Tibial nerve (tissue), 4 donors: ENCODE measurements around the gene STRBP. TPM values are rescaled to one million over a fixed set of nuclear protein-coding genes. Genes with fewer than 3 reads are reported as not detected.
"Not testable (repeated sequence)": the region's sequence is repeated elsewhere in the genome, so short reads cannot be mapped to it uniquely, and the experiment has no call there.

Experiments
- DNase-seq, 2 donors: peaks; one replicate each; pipeline ENCODE4 v3.0.0-alpha.2; 2019; ENCODE audit warnings: low spot score in 2 of 2
- H3K27ac ChIP-seq, 4 donors: fragments of 200-600 bp; sonication (generic) in 3 of 4; one replicate each; pipeline ENCODE4 v1.5.1; 2017 to 2019; ENCODE audit warnings: mild to moderate bottlenecking in 1 of 4
- H3K27me3 ChIP-seq, 2 donors: fragments of 200-600 bp; sonication (generic) in 1 of 2; one replicate each; pipeline versions ENCODE4 v1.5.1 to v1.6.0; 2017 to 2019
- H3K36me3 ChIP-seq, 3 donors: fragments of 200-600 bp; sonication (generic); one replicate each; pipeline ENCODE4 v1.5.1; 2018 to 2019
- H3K4me1 ChIP-seq, 4 donors: fragments of 200-600 bp; sonication (generic) in 3 of 4; one replicate each; pipeline ENCODE4 v1.5.1; 2017 to 2019
- H3K4me3 ChIP-seq, 4 donors: fragments of 200-600 bp; sonication (generic) in 3 of 4; one replicate each; pipeline ENCODE4 v1.5.1; 2017 to 2019; ENCODE audit warnings: mild to moderate bottlenecking in 1 of 4, moderate library complexity in 1 of 4
- H3K9me3 ChIP-seq, 4 donors: fragments of 200-600 bp; sonication (generic) in 3 of 4; one replicate each; pipeline ENCODE4 v1.5.1; 2017 to 2019
- EP300 ChIP-seq, 2 donors: sonication (generic); formaldehyde crosslinking; IDR thresholded peaks; one replicate each; pipeline ENCODE4 v1.6.1; 2017; ENCODE audit warnings: antibody characterized with exemption in 2 of 2, mild to moderate bottlenecking in 1 of 2
- POLR2A ChIP-seq, 2 donors: fragments of 450-650 bp; IDR thresholded peaks; one replicate each; pipeline ENCODE4 v1.6.1; 2017; ENCODE audit warnings: antibody characterized with exemption in 2 of 2, mild to moderate bottlenecking in 2 of 2, moderate library complexity in 2 of 2
- WGBS, 2 donors: methylation state at CpG; one replicate each; pipeline ENCODE4 v1.1.5; 2018; 5-methylcytosine and 5-hydroxymethylcytosine counted together
- total RNA-seq, 4 donors: library from RNA; depleted of rRNA; stranded (reverse); fragments of >200 nt; gene quantifications; one replicate each; pipeline ENCODE4 v1.1.0, GENCODE V29; 2016
- TF ChIP-seq, protein P1 (sequence below), 5 experiments: fragments of 200-600 bp in 3 of 5; fragments of 450-650 bp in 2 of 5; sonication (generic) in 3 of 5; IDR thresholded peaks; one replicate each; pipeline ENCODE4 v1.5.1; 2016 to 2019; ENCODE audit warnings: antibody characterized with exemption in 5 of 5, mild to moderate bottlenecking in 3 of 5, moderate library complexity in 2 of 5

STRBP gene
- total RNA-seq, 4 donors from 2014 or later = 3.5 to 20.4 (median 4.9) TPM

DNA sequence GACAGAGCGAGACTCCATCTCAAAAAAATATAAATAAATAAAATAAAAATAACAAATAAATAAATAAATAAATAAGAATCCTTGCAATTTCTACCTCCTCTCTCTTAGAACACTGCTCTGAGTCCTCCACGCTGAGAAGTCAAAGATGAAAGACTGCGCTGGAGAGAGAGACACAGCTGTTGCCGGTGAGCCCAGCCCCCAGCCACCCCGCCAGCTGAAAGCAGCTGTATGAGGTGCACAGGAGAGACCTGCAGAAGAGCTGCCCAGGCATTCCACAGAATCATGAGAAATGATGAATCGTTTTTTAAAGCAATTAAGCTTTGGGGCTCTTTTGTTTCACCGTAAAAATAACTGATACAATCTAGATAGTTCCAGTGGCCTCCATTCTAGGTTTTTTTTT, 16.3 kb upstream of the STRBP start:
- no peaks in the 10 kb centered on the region for H3K4me1 ChIP-seq
- TF ChIP-seq EP300 (IDR thresholded peaks at IDR 0.05) (no peak), POLR2A (IDR thresholded peaks at IDR 0.05) (no peak)
- TF ChIP-seq, protein P1, sequence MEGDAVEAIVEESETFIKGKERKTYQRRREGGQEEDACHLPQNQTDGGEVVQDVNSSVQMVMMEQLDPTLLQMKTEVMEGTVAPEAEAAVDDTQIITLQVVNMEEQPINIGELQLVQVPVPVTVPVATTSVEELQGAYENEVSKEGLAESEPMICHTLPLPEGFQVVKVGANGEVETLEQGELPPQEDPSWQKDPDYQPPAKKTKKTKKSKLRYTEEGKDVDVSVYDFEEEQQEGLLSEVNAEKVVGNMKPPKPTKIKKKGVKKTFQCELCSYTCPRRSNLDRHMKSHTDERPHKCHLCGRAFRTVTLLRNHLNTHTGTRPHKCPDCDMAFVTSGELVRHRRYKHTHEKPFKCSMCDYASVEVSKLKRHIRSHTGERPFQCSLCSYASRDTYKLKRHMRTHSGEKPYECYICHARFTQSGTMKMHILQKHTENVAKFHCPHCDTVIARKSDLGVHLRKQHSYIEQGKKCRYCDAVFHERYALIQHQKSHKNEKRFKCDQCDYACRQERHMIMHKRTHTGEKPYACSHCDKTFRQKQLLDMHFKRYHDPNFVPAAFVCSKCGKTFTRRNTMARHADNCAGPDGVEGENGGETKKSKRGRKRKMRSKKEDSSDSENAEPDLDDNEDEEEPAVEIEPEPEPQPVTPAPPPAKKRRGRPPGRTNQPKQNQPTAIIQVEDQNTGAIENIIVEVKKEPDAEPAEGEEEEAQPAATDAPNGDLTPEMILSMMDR (IDR thresholded peaks at IDR 0.05) = no peak
- no peak overlapping the region for H3K4me3 ChIP-seq
- DNase-seq = no peak
- no peaks in the 10 kb centered on the region for H3K36me3 ChIP-seq
- H3K9me3 ChIP-seq = no peaks in the 10 kb centered on the region
- H3K27ac ChIP-seq = no peak overlapping the region
- H3K27me3 ChIP-seq = no peaks in the 10 kb centered on the region
- 81 to 86% methylated on average over 7 of the region's 7 CpGs for WGBS, 2 donors

DNA sequence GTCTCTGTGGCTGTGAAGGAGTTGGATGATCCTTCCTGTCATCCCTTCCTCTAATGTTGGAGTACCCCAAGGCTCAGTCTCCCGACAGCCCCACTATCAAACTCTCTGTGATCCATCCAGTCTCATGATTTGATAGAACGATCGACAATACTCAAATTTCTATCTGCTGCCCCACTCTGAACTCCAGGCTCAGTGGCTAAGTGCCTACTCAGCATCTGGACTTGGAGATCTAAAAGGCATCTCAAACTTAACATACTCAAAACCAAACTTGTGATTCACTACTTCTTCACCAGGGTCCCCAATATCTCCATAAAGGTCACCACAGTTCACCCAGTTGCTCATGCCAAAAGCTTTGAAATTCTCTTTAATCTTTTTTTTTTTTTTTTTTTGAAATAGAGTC, 15.1 kb upstream of the STRBP start:
- no peak overlapping the region for H3K27ac ChIP-seq
- 92 to 95% methylated on average over 3 of the region's 3 CpGs for WGBS, 2 donors
- TF ChIP-seq POLR2A (IDR thresholded peaks at IDR 0.05) = no peak
- TF ChIP-seq, protein P1 (IDR thresholded peaks at IDR 0.05) = no peak

DNA sequence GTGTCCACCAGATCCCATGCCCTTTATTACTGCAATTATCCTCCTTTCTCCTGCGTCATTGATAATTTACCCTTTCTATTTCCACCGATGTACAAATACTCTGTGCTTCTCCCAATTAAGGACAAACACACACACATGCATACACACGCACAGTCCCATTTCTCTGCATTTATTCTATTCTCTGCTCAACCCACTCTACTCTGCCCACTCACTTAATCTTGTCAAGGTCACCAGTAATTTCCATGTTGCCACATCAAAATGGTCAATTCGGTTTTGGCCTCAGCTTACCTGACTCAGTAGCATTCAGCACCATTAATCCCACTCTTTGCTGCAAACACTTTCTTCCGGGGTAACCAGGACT, 14.6 kb upstream of the STRBP start:
- Histone ChIP-seq H3K27me3 (no peaks in the 10 kb centered on the region), H3K9me3 (no peaks in the 10 kb centered on the region), H3K4me1 (no peaks in the 10 kb centered on the region), H3K4me3 (no peak overlapping the region), H3K27ac (no peak overlapping the region), H3K36me3 (no peaks in the 10 kb centered on the region)
- DNase-seq = no peak
- 77 to 81% methylated on average over 5 of the region's 5 CpGs for WGBS, 2 donors
- TF ChIP-seq, protein P1 (IDR thresholded peaks at IDR 0.05) = no peak
- no peak for TF ChIP-seq EP300 (IDR thresholded peaks at IDR 0.05)
- TF ChIP-seq POLR2A (IDR thresholded peaks at IDR 0.05) = no peak

More for the DNA sequence above, 15.1 kb upstream of the STRBP start:
- H3K9me3 ChIP-seq = no peaks in the 10 kb centered on the region
- no peak for DNase-seq
- no peaks in the 10 kb centered on the region for H3K36me3 ChIP-seq
- no peaks in the 10 kb centered on the region for H3K4me1 ChIP-seq
- H3K27me3 ChIP-seq = no peaks in the 10 kb centered on the region
- no peak overlapping the region for H3K4me3 ChIP-seq

DNA sequence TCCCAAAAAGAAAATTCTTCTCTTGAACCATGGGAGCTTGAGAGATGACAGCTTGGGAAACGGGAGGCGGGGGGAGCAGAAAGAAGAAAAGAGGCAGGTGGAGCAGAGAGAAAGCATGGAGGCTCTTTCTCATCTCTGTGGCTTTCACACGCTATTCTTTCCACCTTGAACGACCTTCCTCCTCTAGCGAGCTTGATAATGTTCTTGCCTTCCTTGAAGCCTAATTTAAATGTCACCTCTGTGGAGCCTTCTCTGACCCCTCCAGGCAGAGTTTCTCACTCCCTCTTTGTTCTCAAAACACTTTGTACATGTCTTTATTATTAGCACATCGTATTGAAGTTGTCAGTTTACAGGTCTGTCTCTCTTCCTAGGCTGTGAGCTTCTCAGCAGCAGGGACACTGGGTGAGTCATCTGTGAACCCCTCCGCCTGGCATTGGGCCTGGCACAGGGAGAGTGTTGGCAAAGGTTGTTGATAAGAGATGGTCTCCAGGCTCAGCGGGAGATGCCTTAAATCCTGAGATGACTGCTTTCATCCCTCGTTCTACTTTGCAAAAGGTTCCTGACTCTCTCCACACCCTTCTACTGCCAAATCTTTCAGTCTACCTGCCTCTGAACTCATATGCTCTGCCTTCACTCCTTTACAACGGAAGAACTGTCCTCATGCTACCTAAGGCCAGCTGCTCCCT, 14.1 kb upstream of the STRBP start:
- no peaks in the 10 kb centered on the region for H3K36me3 ChIP-seq
- H3K9me3 ChIP-seq = no peaks in the 10 kb centered on the region
- no peak overlapping the region for H3K4me3 ChIP-seq
- no peaks in the 10 kb centered on the region for H3K4me1 ChIP-seq
- 54% methylated on average over 10 of the region's 10 CpGs for WGBS, 2 donors
- TF ChIP-seq POLR2A (IDR thresholded peaks at IDR 0.05) (no peak), EP300 (IDR thresholded peaks at IDR 0.05) (no peak)
- TF ChIP-seq, protein P1 (IDR thresholded peaks at IDR 0.05) = no peak
- no peak overlapping the region for H3K27ac ChIP-seq
- DNase-seq = no peak
- H3K27me3 ChIP-seq = no peaks in the 10 kb centered on the region

DNA sequence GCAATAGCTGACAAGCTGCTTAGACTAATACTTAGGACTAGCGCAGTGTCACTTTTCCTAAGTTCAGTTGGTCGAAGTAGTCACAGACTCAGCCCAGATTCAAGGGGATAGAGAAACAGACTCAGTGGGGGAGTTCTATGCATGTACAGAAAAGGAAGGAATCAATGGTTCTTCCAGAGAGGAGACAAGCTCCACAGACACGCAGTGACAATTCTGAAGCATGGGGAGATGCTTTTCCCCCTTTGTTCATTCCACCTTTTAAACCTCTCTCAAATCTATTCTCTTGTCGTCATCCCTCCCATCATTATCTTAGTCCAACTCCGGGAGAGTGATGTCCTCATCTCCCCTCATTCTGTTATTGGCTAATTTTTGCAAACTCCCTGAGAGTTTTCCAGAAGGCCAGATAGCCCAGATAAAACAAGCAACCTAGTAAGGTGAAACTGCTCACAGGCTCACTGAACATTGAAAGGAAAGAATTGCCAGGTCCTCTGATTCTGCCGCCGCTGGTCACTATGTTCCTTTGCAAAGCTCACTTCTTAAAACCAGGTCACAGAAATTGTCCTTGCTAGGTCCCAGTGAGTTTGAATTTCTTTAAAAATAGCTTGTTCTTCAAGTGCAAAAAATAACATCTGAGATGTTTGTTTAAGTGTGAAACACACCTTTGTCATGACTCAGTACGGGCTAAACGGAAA, 13.4 kb upstream of the STRBP start:
- Histone ChIP-seq H3K27me3 (no peaks in the 10 kb centered on the region), H3K27ac (no peak overlapping the region), H3K36me3 (no peaks in the 10 kb centered on the region), H3K4me1 (no peaks in the 10 kb centered on the region), H3K4me3 (no peak overlapping the region), H3K9me3 (no peaks in the 10 kb centered on the region)
- no peak for TF ChIP-seq POLR2A (IDR thresholded peaks at IDR 0.05)
- TF ChIP-seq, protein P1 (IDR thresholded peaks at IDR 0.05) = no peak
- no peak for TF ChIP-seq EP300 (IDR thresholded peaks at IDR 0.05)
- DNase-seq = no peak
- 69 to 76% methylated on average over 9 of the region's 9 CpGs for WGBS, 2 donors

DNA sequence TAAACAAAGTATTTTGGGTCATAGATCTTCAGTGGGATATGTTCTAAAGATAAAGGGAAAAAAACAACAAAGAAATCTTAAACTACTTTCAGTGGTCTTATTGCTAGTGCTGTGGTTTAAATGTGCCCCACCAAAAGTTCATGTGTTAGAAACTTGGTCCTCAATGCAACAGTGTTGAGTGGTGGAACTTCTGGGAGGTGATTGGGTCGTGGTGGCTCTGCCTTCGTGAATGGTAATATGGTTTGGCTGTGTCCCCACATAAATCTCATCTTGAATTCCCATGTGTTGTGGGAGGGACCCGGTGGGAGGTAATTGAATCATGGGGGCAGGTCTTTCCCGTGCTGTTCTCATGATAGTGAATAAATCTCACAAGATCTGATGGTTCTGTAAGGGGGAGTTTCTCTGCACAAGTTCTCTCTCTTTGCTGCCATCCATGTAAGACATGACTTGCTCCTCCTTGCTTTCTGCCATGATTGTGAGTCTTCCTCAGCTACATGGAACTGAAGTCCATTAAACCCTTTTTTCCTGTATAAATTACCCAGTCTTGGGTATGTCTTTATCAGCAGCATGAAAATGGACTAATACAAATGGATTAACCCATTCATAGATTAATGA, 10.6 kb upstream of the STRBP start:
- H3K27ac ChIP-seq, DNase-seq, H3K4me3 ChIP-seq, H3K27me3 ChIP-seq, H3K9me3 ChIP-seq, H3K4me1 ChIP-seq, H3K36me3 ChIP-seq: not testable (repeated sequence)
- WGBS, 2 donors = 71 to 81% methylated on average over 4 of the region's 4 CpGs
